Glomerular visceral epithelial cell (primary cell): Measurements from ENCODE around the gene COQ10B.
"Not testable (repeated sequence)": the region's sequence is repeated elsewhere in the genome, so short reads cannot be mapped to it uniquely, and the experiment has no call there.

Source experiments
- DNase-seq: peaks from one replicate; pipeline ENCODE4 v3.0.0-alpha.2; 2016; ENCODE audit errors: extremely low spot score

Gene COQ10B

GRCh38 chr2:197450935-197451358 is 2.4 kb upstream of the COQ10B start:
- not testable (repeated sequence) for DNase-seq

GRCh38 chr2:197452754-197453122 is 614 bp upstream of the COQ10B start:
- no peak for DNase-seq

GRCh38 chr2:197453914-197454398 is 604 bp downstream of the COQ10B start:
- DNase-seq, result no peak

- DNase-seq, result no peak
These were observed 1.6 kb downstream of the COQ10B start for GRCh38 chr2:197454923-197455322.

- no peak for DNase-seq
These were observed 2.1 kb downstream of the COQ10B start for GRCh38 chr2:197455428-197455827.

- DNase-seq, result no peak
These were observed 7.3 kb downstream of the COQ10B start for GRCh38 chr2:197460649-197461048.

- no peak for DNase-seq
These were observed 7.7 kb downstream of the COQ10B start for GRCh38 chr2:197461057-197461456.

- peak; percentile 21 for DNase-seq
These were observed 10.8 kb downstream of the COQ10B start for GRCh38 chr2:197464175-197464574.

GRCh38 chr2:197472166-197472565 is 18.8 kb downstream of the COQ10B start:
- DNase-seq, result no peak

GRCh38 chr2:197477797-197478196 is 24.4 kb downstream of the COQ10B start:
- DNase-seq, result no peak

- no peak for DNase-seq
These were observed 27.0 kb downstream of the COQ10B start for GRCh38 chr2:197480165-197481036.

- not testable (repeated sequence) for DNase-seq
These were observed 30.9 kb downstream of the COQ10B start for GRCh38 chr2:197484248-197484647.

GRCh38 chr2:197486175-197486574 is 32.8 kb downstream of the COQ10B start:
- DNase-seq, result no peak

- DNase-seq, result no peak
These were observed 34.0 kb downstream of the COQ10B start for GRCh38 chr2:197487385-197487784.

GRCh38 chr2:197495433-197496134 is 42.2 kb downstream of the COQ10B start:
- DNase-seq, result no peak

GRCh38 chr2:197496695-197497094 is 43.3 kb downstream of the COQ10B start:
- DNase-seq, result no peak

GRCh38 chr2:197497326-197497725 is 44.0 kb downstream of the COQ10B start:
- DNase-seq, result no peak

GRCh38 chr2:197498235-197498936 is 45.0 kb downstream of the COQ10B start:
- no peak for DNase-seq

- DNase-seq, result peak; percentile 76
These were observed 45.7 kb downstream of the COQ10B start for GRCh38 chr2:197498937-197499593.

GRCh38 chr2:197499594-197500502 is 46.5 kb downstream of the COQ10B start, which contains the start of the genes HSPD1 and HSPE1:
Gene HSPD1, minus strand, starts transcription at chr2:197499840. Its CDS starts 992 bp downstream, at chr2:197498848.
Gene HSPE1, plus strand, starts transcription at chr2:197500379. Its CDS starts 58 bp downstream, at chr2:197500437.
- peak; percentile 100 for DNase-seq
